ENCODE results near the gene MYH7. TPM values are rescaled to one million over a fixed set of nuclear protein-coding genes. Genes with fewer than 3 reads are reported as not detected.

Gene MYH7
- polyA plus RNA-seq, 2 of the 4 experiments (the other 2 are of a cell fraction): not detected

GRCh38 chr14:23469127-23469905 is 33.9 kb upstream of the MYH7 start, which contains the start of gene NGDN:
TSS of gene NGDN (plus strand) at chr14:23469703. CDS start at chr14:23469716, 13 bp downstream.
- ATAC-seq (peak; percentile 96 to 97), DNase-seq (ENCODE audit: low read depth in 1 of 2, low spot score in 1 of 2) (peak; percentile 98 to 100), FAIRE-seq (peak; percentile 98)
- Histone ChIP-seq H3K4me3 (peak within 1 kb of the TSS; percentile 87), H3K4me1 (peaks cover 10% of the 10 kb centered on the region; the same call in 2 of the 3 replicates), H3K9me3 (no peaks in the 10 kb centered on the region), H3K27ac (peak within 1 kb of the TSS; percentile 77 to 87), H3K4me2 (peak within 1 kb of the TSS; percentile 91)
- WGBS (ENCODE audit: missing lambda C conversion rate): 5% methylated on average over 40 of the region's 41 CpGs
- ChIA-PET CTCF (interaction anchor here (1.0 to 21.4 kb wide), 5 partner anchors 8 to 94 kb away, joined by 3 to 553 read pairs (median 6); partner anchors contain the start of genes AP1G2 and THTPA), POLR2A (interaction anchor here (0.6 to 1.6 kb wide), 4 partner anchors 9 to 163 kb away, joined by 3 to 4 read pairs (median 3); partner anchors contain the start of gene BCL2L2)
- TF ChIP-seq CHD4 (IDR thresholded peaks at IDR 0.05; ENCODE audit: borderline replicate concordance): no peak
- no peak for TF ChIP-seq SREBF2 (IDR thresholded peaks at IDR 0.05)
- no peak for TF ChIP-seq TFCP2L1 (CRISPR knock-in tag; IDR thresholded peaks at IDR 0.05)
- no peak for TF ChIP-seq HOXB5 (CRISPR knock-in tag; IDR thresholded peaks at IDR 0.05)
- TF ChIP-seq RAD21 (conservative IDR thresholded peaks at IDR 0.05 in 1 of 2, IDR thresholded peaks at IDR 0.05 in 1 of 2): peak; percentile 30 to 39; a peak in 3 of 5 replicates
- TF ChIP-seq CEBPB (IDR thresholded peaks at IDR 0.05): peak in 1 of 2 experiments; percentile 57; a peak in 1 of 4 replicates
- no peak for TF ChIP-seq EP300 (IDR thresholded peaks at IDR 0.05)
- TF ChIP-seq POLR2AphosphoS2 (conservative IDR thresholded peaks at IDR 0.05; ENCODE audit: low read length): no peak
- TF ChIP-seq BHLHE40 (IDR thresholded peaks at IDR 0.05; ENCODE audit: low read depth, low read length): no peak
- TF ChIP-seq ZNF302 (CRISPR knock-in tag; IDR thresholded peaks at IDR 0.05): no peak
- TF ChIP-seq MYC (IDR thresholded peaks at IDR 0.05; ENCODE audit: borderline replicate concordance, low read length): no peak
- no peak for TF ChIP-seq NPAS2 (CRISPR knock-in tag; IDR thresholded peaks at IDR 0.05; ENCODE audit: borderline replicate concordance)
- no peak for TF ChIP-seq NR3C1 (IDR thresholded peaks at IDR 0.05)
- TF ChIP-seq ZSCAN20 (CRISPR knock-in tag; IDR thresholded peaks at IDR 0.05): no peak
- TF ChIP-seq RFX5 (IDR thresholded peaks at IDR 0.05): peak; percentile 94
- no peak for TF ChIP-seq RARB (CRISPR knock-in tag; IDR thresholded peaks at IDR 0.05)
- TF ChIP-seq JUNB (IDR thresholded peaks at IDR 0.05): no peak
- peak; percentile 59 to 71; a peak in 3 of 5 replicates for TF ChIP-seq JUN (IDR thresholded peaks at IDR 0.05)
- peak; percentile 93 for TF ChIP-seq HDAC2 (IDR thresholded peaks at IDR 0.05)
- peak; percentile 99 for TF ChIP-seq KDM5A (IDR thresholded peaks at IDR 0.05)
- TF ChIP-seq CBX2 (IDR thresholded peaks at IDR 0.05; ENCODE audit: borderline replicate concordance, low read depth): no peak
- no peak for TF ChIP-seq USF2 (IDR thresholded peaks at IDR 0.05)
- TF ChIP-seq RNF2 (IDR thresholded peaks at IDR 0.05; ENCODE audit: borderline replicate concordance, low read depth): no peak
- no peak for TF ChIP-seq ZC3H11A (IDR thresholded peaks at IDR 0.05)
- peak; percentile 64 for TF ChIP-seq MAX (IDR thresholded peaks at IDR 0.05)
- TF ChIP-seq BCL3 (IDR thresholded peaks at IDR 0.05): peak; percentile 34; the same call in 1 of the 3 replicates
- peak; percentile 77 for TF ChIP-seq POLR2A (IDR thresholded peaks at IDR 0.05; ENCODE audit: low read length)
- no peak for TF ChIP-seq E2F6 (IDR thresholded peaks at IDR 0.05; ENCODE audit: borderline replicate concordance, low read depth)
- no peak for TF ChIP-seq FOXS1 (CRISPR knock-in tag; IDR thresholded peaks at IDR 0.05)
- no peak for TF ChIP-seq FOSL2 (IDR thresholded peaks at IDR 0.05)
- TF ChIP-seq FOSL2 (CRISPR knock-in tag; IDR thresholded peaks at IDR 0.05): 0 out of 2 replicates have a peak, but pooled peaks have one; percentile 6
- no peak for TF ChIP-seq CHD2 (IDR thresholded peaks at IDR 0.05; ENCODE audit: low read length, partially characterized antibody)
- no peak for TF ChIP-seq MAZ (IDR thresholded peaks at IDR 0.05; ENCODE audit: borderline replicate concordance, low read depth, low read length)
- TF ChIP-seq KDM1A (IDR thresholded peaks at IDR 0.05; ENCODE audit: low read depth): no peak
- TF ChIP-seq EHMT2 (IDR thresholded peaks at IDR 0.05; ENCODE audit: low read depth): peak; percentile 98; the same call in 1 of the 2 replicates
- no peak for TF ChIP-seq EHF (CRISPR knock-in tag; IDR thresholded peaks at IDR 0.05)
- peak; percentile 94 for TF ChIP-seq PBX3 (IDR thresholded peaks at IDR 0.05)
- peak; percentile 59 for TF ChIP-seq CTCF (IDR thresholded peaks at IDR 0.05)

All from A549 (cell line).